ENCODE results near the gene WDR54.

WDR54 gene

DNA sequence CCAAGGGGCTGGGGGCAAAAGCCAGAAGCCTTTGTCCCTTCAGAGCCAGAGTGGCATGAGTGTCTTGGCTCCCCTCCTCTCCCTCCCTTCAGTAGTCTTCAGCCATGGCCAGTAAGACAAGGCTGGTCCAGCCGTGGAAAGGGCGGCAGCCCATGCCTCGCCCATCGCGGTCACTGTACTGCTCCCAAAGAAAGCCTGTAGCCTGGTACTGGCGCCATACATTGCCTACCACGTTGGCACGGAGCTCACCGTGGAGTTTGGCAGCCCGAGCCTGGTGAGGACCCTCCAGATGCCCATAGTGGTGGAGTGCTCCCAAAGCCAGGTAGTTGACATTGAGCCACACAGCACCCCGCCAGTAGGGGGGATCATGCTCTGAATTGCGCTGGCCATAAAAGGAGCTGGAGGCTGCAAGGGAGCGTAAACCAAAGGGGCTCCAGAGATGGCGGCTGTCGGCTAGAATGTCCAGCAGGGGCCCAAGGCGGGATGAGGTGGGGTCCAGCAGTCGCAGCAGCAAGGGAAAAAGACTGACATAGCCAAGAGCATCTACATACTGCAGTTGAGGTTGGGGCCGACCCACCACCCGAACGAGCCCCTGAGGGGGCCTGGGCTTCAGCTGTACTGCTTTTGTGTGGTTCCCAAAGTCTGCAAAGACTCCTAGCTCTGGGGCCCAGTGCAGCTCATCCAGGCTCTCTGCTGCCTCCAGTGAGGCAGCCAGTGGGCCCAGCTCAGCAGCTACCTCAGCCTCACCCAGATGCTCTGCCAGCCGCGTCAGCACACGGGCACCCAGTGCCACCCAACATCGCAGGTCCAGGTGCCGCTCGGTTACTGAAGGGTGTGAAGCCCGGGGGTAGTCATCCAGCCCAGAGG lies 39.9 kb downstream of the WDR54 start:
- no peak overlapping the region for H2AFZ ChIP-seq (ENCODE audit: low read depth, low read length)
- H3K9ac ChIP-seq (ENCODE audit: low read depth, low read length) = no peak overlapping the region
- TF ChIP-seq EZH2 (IDR thresholded peaks at IDR 0.05; ENCODE audit: borderline replicate concordance, low read depth, low read length, severe bottlenecking) (no peak), CTCF (IDR thresholded peaks at IDR 0.05; ENCODE audit: borderline replicate concordance, extremely low read depth, low read length, poor library complexity, severe bottlenecking) (peak; percentile 54)
- peaks cover 49% of the 10 kb centered on the region for H3K4me1 ChIP-seq (ENCODE audit: insufficient read depth, low read length)
- peaks cover 51% of the 10 kb centered on the region for H3K79me2 ChIP-seq (ENCODE audit: insufficient read depth, low read length)
- no peak overlapping the region for H3K4me2 ChIP-seq (ENCODE audit: insufficient read depth, low read length)
- no peaks in the 10 kb centered on the region for H3K9me3 ChIP-seq (ENCODE audit: insufficient read depth, low read length, severe bottlenecking)
- ATAC-seq (ENCODE audit: insufficient read depth, low read depth) (no peak), DNase-seq (peak; percentile 40)
- no peak overlapping the region for H3K4me3 ChIP-seq (ENCODE audit: low read depth in 1 of 2, low read length in 2 of 2)
- H3K27ac ChIP-seq (ENCODE audit: low read length) = no peak overlapping the region
- no peaks in the 10 kb centered on the region for H3K27me3 ChIP-seq (ENCODE audit: insufficient read depth, low read length, poor library complexity)
- H3K36me3 ChIP-seq (ENCODE audit: insufficient read depth, low read length) = peaks cover 29% of the 10 kb centered on the region
- H4K20me1 ChIP-seq (ENCODE audit: insufficient read depth, low read length) = peaks cover 4% of the 10 kb centered on the region

- peaks cover 29% of the 10 kb centered on the region for H3K36me3 ChIP-seq (ENCODE audit: insufficient read depth, low read length)
- TF ChIP-seq EZH2 (IDR thresholded peaks at IDR 0.05; ENCODE audit: borderline replicate concordance, low read depth, low read length, severe bottlenecking) (no peak), CTCF (IDR thresholded peaks at IDR 0.05; ENCODE audit: borderline replicate concordance, extremely low read depth, low read length, poor library complexity, severe bottlenecking) (no peak)
- no peak overlapping the region for H2AFZ ChIP-seq (ENCODE audit: low read depth, low read length)
- peaks cover 44% of the 10 kb centered on the region for H3K79me2 ChIP-seq (ENCODE audit: insufficient read depth, low read length)
- no peak for DNase-seq
- no peaks in the 10 kb centered on the region for H3K27me3 ChIP-seq (ENCODE audit: insufficient read depth, low read length, poor library complexity)
- ATAC-seq (ENCODE audit: insufficient read depth, low read depth) = no peak
- no peaks in the 10 kb centered on the region for H3K9me3 ChIP-seq (ENCODE audit: insufficient read depth, low read length, severe bottlenecking)
- H3K4me2 ChIP-seq (ENCODE audit: insufficient read depth, low read length) = no peak overlapping the region
- no peak overlapping the region for H3K27ac ChIP-seq (ENCODE audit: low read length)
- H4K20me1 ChIP-seq (ENCODE audit: insufficient read depth, low read length) = peaks cover 4% of the 10 kb centered on the region
- no peak overlapping the region for H3K4me3 ChIP-seq (ENCODE audit: low read depth in 1 of 2, low read length in 2 of 2)
- H3K9ac ChIP-seq (ENCODE audit: low read depth, low read length) = no peak overlapping the region
- peaks cover 41% of the 10 kb centered on the region for H3K4me1 ChIP-seq (ENCODE audit: insufficient read depth, low read length)
Observed at GRCh38 chr2:74462054-74462785, 40.7 kb downstream of the WDR54 start.

- no peak overlapping the region for H3K9ac ChIP-seq (ENCODE audit: low read depth, low read length)
- H2AFZ ChIP-seq (ENCODE audit: low read depth, low read length) = no peak overlapping the region
- no peaks in the 10 kb centered on the region for H3K27me3 ChIP-seq (ENCODE audit: insufficient read depth, low read length, poor library complexity)
- peaks cover 29% of the 10 kb centered on the region for H3K36me3 ChIP-seq (ENCODE audit: insufficient read depth, low read length)
- no peak overlapping the region for H3K4me2 ChIP-seq (ENCODE audit: insufficient read depth, low read length)
- peaks cover 40% of the 10 kb centered on the region for H3K4me1 ChIP-seq (ENCODE audit: insufficient read depth, low read length)
- TF ChIP-seq CTCF (IDR thresholded peaks at IDR 0.05; ENCODE audit: borderline replicate concordance, extremely low read depth, low read length, poor library complexity, severe bottlenecking) (no peak), EZH2 (IDR thresholded peaks at IDR 0.05; ENCODE audit: borderline replicate concordance, low read depth, low read length, severe bottlenecking) (no peak)
- peaks cover 44% of the 10 kb centered on the region for H3K79me2 ChIP-seq (ENCODE audit: insufficient read depth, low read length)
- H3K27ac ChIP-seq (ENCODE audit: low read length) = no peak overlapping the region
- DNase-seq = no peak
- no peaks in the 10 kb centered on the region for H3K9me3 ChIP-seq (ENCODE audit: insufficient read depth, low read length, severe bottlenecking)
- peaks cover 4% of the 10 kb centered on the region for H4K20me1 ChIP-seq (ENCODE audit: insufficient read depth, low read length)
- H3K4me3 ChIP-seq (ENCODE audit: low read depth in 1 of 2, low read length in 2 of 2) = no peak overlapping the region
- ATAC-seq (ENCODE audit: insufficient read depth, low read depth) = no peak
Observed at GRCh38 chr2:74462786-74463105, 41.2 kb downstream of the WDR54 start.

Measured in DND-41 (cell line).